Measurements from ENCODE around the gene TXNRD1.

Gene TXNRD1

DNA sequence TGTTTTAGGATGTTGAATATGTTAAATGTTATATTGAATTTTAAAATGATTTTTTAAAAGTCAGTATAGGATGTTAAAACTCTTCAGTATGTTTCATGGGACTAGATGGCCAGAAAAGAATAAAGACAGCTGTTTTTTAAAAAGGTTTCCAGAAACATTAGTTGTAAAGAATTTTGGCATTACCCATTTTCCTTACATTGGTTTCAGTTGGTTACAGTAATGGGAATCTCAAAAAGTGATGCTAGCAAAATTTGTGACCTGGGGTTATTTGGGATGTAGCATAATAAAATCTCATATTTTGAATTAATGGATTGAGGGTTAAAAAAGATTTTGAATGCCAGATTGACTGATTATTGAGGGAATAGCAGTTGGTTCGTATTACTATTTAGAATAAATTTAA, 113.2 kb downstream of the TXNRD1 start:
- POLR2A ChIA-PET, result no interaction called here
- Histone ChIP-seq H3K9me3 (ENCODE audit: control insufficient read depth, insufficient read depth, low read depth, low read length) (no peaks in the 10 kb centered on the region), H3K4me3 (ENCODE audit: low read depth, low read length) (no peak overlapping the region), H3K4me1 (ENCODE audit: control insufficient read depth, insufficient read depth, low read length) (no peaks in the 10 kb centered on the region), H3K27ac (ENCODE audit: extremely low read depth, low read depth, low read length) (no peak overlapping the region), H3K36me3 (ENCODE audit: control insufficient read depth in 2 of 2, insufficient read depth in 1 of 2, low read length in 2 of 2) (peaks cover 70 to 71% of the 10 kb centered on the region in 2 experiments)
- CTCF ChIA-PET, result interaction anchor here (0.6 kb wide), 1 partner anchor 1050 kb away, joined by 4 read pairs; no protein-coding TSS in a partner anchor
- TF ChIP-seq OSR2 (tag by site-specific recombination; IDR thresholded peaks at IDR 0.05) (no peak), ZNF626 (tag by site-specific recombination; IDR thresholded peaks at IDR 0.05) (no peak), GLIS1 (tag by site-specific recombination; IDR thresholded peaks at IDR 0.05) (no peak), ZNF623 (tag by site-specific recombination; IDR thresholded peaks at IDR 0.05) (no peak), REPIN1 (tag by site-specific recombination; IDR thresholded peaks at IDR 0.05; ENCODE audit: low read depth) (no peak), MYNN (tag by site-specific recombination; IDR thresholded peaks at IDR 0.05; ENCODE audit: borderline replicate concordance) (no peak), ZNF48 (tag by site-specific recombination; IDR thresholded peaks at IDR 0.05) (no peak), KLF16 (tag by site-specific recombination; IDR thresholded peaks at IDR 0.05) (no peak), RBAK (tag by site-specific recombination; IDR thresholded peaks at IDR 0.05) (no peak)
- TF ChIP-seq, protein P1, sequence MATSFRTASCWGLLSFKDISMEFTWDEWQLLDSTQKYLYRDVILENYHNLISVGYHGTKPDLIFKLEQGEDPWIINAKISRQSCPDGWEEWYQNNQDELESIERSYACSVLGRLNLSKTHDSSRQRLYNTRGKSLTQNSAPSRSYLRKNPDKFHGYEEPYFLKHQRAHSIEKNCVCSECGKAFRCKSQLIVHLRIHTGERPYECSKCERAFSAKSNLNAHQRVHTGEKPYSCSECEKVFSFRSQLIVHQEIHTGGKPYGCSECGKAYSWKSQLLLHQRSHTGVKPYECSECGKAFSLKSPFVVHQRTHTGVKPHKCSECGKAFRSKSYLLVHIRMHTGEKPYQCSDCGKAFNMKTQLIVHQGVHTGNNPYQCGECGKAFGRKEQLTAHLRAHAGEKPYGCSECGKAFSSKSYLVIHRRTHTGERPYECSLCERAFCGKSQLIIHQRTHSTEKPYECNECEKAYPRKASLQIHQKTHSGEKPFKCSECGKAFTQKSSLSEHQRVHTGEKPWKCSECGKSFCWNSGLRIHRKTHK (tag by site-specific recombination; IDR thresholded peaks at IDR 0.05), result no peak

DNA sequence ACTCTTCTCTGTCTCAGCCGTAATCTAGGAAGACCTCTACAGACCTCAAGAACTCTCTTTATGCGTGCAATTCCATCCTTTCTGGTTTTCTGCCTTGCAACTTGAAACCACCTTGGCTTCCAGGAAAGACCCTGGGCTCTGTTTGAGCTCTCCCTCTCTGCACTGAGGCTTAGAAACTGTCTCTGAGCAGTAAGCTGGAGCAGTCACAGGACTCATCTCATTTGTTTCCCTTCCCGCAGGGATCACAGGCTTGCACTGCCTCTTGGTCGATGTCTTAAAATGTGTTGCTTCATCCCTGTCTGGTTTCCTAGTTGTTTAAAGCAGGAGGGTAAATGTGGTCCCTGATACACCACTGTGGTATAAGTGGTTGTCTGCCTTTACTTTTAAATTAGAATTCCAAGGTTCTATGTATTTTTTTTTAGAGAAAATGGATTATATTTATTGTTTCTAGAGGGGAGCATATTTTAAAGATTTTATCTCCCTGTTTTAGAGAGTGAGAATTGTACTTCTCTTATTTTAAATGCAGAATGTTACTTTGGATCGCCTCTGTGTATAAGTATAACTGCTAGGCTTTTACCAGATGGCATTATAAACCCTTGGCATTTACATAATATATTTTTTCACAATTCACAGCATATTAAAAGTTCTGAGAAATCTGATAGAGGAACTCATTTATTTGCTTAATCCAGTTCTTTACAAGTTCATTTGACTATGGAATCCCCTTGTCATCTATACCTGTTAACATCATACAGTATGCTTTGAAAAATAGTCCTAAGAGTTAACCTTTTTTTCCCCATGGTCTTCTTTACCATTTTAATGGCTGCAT, 114.3 kb downstream of the TXNRD1 start:
- ChIA-PET POLR2A (no interaction called here), CTCF (no interaction called here)
- no peak overlapping the region for H3K27ac ChIP-seq (ENCODE audit: extremely low read depth, low read depth, low read length)
- no peaks in the 10 kb centered on the region for H3K9me3 ChIP-seq (ENCODE audit: control insufficient read depth, insufficient read depth, low read depth, low read length)
- no peak overlapping the region for H3K4me3 ChIP-seq (ENCODE audit: low read depth, low read length)
- TF ChIP-seq ZNF623 (tag by site-specific recombination; IDR thresholded peaks at IDR 0.05) (no peak), MZF1 (tag by site-specific recombination; IDR thresholded peaks at IDR 0.05; ENCODE audit: borderline replicate concordance) (no peak), TCF7L2 (IDR thresholded peaks at IDR 0.05; ENCODE audit: borderline replicate concordance, low read depth, low read length) (no peak), ZFP3 (tag by site-specific recombination; IDR thresholded peaks at IDR 0.05; ENCODE audit: low read depth) (no peak), ZNF610 (tag by site-specific recombination; IDR thresholded peaks at IDR 0.05; ENCODE audit: borderline replicate concordance) (no peak), ZSCAN23 (tag by site-specific recombination; IDR thresholded peaks at IDR 0.05) (no peak), ZNF521 (tag by site-specific recombination; IDR thresholded peaks at IDR 0.05) (no peak), RBAK (tag by site-specific recombination; IDR thresholded peaks at IDR 0.05) (no peak), ZNF473 (tag by site-specific recombination; IDR thresholded peaks at IDR 0.05) (no peak), ZNF792 (tag by site-specific recombination; IDR thresholded peaks at IDR 0.05) (no peak), ZNF341 (tag by site-specific recombination; IDR thresholded peaks at IDR 0.05; ENCODE audit: low read depth) (no peak), SP7 (tag by site-specific recombination; IDR thresholded peaks at IDR 0.05) (no peak)
- TF ChIP-seq, protein P2, sequence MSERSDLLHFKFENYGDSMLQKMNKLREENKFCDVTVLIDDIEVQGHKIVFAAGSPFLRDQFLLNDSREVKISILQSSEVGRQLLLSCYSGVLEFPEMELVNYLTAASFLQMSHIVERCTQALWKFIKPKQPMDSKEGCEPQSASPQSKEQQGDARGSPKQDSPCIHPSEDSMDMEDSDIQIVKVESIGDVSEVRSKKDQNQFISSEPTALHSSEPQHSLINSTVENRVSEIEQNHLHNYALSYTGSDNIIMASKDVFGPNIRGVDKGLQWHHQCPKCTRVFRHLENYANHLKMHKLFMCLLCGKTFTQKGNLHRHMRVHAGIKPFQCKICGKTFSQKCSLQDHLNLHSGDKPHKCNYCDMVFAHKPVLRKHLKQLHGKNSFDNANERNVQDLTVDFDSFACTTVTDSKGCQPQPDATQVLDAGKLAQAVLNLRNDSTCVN (tag by site-specific recombination; optimal IDR thresholded peaks at IDR 0.05), result no peak
- peaks cover 73% of the 10 kb centered on the region in 2 experiments for H3K36me3 ChIP-seq (ENCODE audit: control insufficient read depth in 2 of 2, insufficient read depth in 1 of 2, low read length in 2 of 2)
- no peaks in the 10 kb centered on the region for H3K4me1 ChIP-seq (ENCODE audit: control insufficient read depth, insufficient read depth, low read length)
